HEK293T (cell line): ENCODE results near the gene TRIM44.

Experiments used
- FOXA1 ChIP-seq: fragments of 450-650 bp; IDR thresholded peaks from 2 replicates; pipeline ENCODE4 v1.6.1; 2016; ENCODE audit warnings: mild to moderate bottlenecking
- FOXK2 ChIP-seq: fragments of 450-650 bp; IDR thresholded peaks from 2 replicates; pipeline ENCODE4 v1.6.1; 2016; ENCODE audit warnings: mild to moderate bottlenecking
- SP1 ChIP-seq: fragments of 450-650 bp; IDR thresholded peaks from 2 replicates; pipeline ENCODE4 v1.6.1; 2017
- SUZ12 ChIP-seq: fragments of 450-650 bp; IDR thresholded peaks from 2 replicates; pipeline ENCODE4 v1.6.1; 2016; ENCODE audit warnings: mild to moderate bottlenecking
- TARDBP ChIP-seq: fragments of 450-650 bp; IDR thresholded peaks from 2 replicates; pipeline ENCODE4 v1.6.1; 2016
- ZNF384 ChIP-seq: fragments of 450-650 bp; IDR thresholded peaks from 2 replicates; pipeline ENCODE4 v1.6.1; 2016

- TF ChIP-seq SUZ12 (no peak), SP1 (no peak), TARDBP (no peak), FOXK2 (no peak), FOXA1 (no peak), ZNF384 (no peak)
Observed at GRCh38 chr11:35740061-35740799, 77.7 kb downstream of the TRIM44 start.
